PC-9 (cell line): Measurements from ENCODE around the gene CD1E. TPM values are rescaled to one million over a fixed set of nuclear protein-coding genes. Genes with fewer than 3 reads are reported as not detected.

ENCODE experiments used
- BruUV-seq: library from RNA; stranded (reverse); fragments of 400-500 nt; replicated peaks from 2 replicates; lab custom pipeline; 2021; lab: Mats Ljungman, UMichigan
- CTCF ChIA-PET: fragments of 300-600 bp; sonication (Branson Sonifier 250); formaldehyde crosslinking; loops from one replicate; lab custom pipeline; 2022; ENCODE audit warnings: antibody characterized with exemption; lab: Charles Lee
- POLR2A ChIA-PET: fragments of 300-600 bp; sonication (Branson Sonifier 250); formaldehyde crosslinking; loops from one replicate; lab custom pipeline; 2022; ENCODE audit warnings: antibody characterized with exemption; ENCODE audit not compliant: unreplicated experiment; lab: Charles Lee
- DNase-seq, 2 experiments: peaks; one replicate each; pipeline versions ENCODE4 v3.0.0 to v3.0.0-alpha.2; 2015 to 2022; ENCODE audit warnings: mixed read lengths in 1 of 2
- H2AFZ ChIP-seq: fragments of 200-600 bp; sonication (generic); 2 replicates; pipeline ENCODE4 v1.8.1; 2017; ENCODE audit warnings: antibody characterized with exemption
- H3F3A ChIP-seq: fragments of 200-600 bp; sonication (generic); 2 replicates; pipeline ENCODE4 v1.8.1; 2017; ENCODE audit warnings: antibody characterized with exemption, mild to moderate bottlenecking, low read depth; ENCODE audit not compliant: insufficient read depth
- H3K27ac ChIP-seq: fragments of 200-600 bp; sonication (generic); 2 replicates; pipeline ENCODE4 v1.6.1; 2016; ENCODE audit warnings: mixed run types
- H3K27me3 ChIP-seq: fragments of 200-600 bp; sonication (generic); 2 replicates; pipeline ENCODE4 v1.6.1; 2016; ENCODE audit warnings: low read depth, mixed run types; ENCODE audit not compliant: insufficient read depth
- H3K36me3 ChIP-seq: fragments of 200-600 bp; sonication (generic); 2 replicates; pipeline ENCODE4 v1.6.1; 2016; ENCODE audit warnings: low read depth, mixed run types
- H3K4me1 ChIP-seq: fragments of 200-600 bp; sonication (generic); replicated peaks from 2 replicates; pipeline ENCODE4 v1.6.1; 2016; ENCODE audit warnings: mixed run types; ENCODE audit not compliant: insufficient read depth
- H3K4me2 ChIP-seq: fragments of 200-600 bp; sonication (generic); 2 replicates; pipeline ENCODE4 v1.6.1; 2017; ENCODE audit warnings: mixed run types
- H3K4me3 ChIP-seq: fragments of 200-600 bp; sonication (generic); 2 replicates; pipeline ENCODE4 v1.6.1; 2016; ENCODE audit warnings: mixed run types
- H3K79me2 ChIP-seq: fragments of 200-600 bp; sonication (generic); 2 replicates; pipeline ENCODE4 v1.6.1; 2017; ENCODE audit warnings: low read depth, mixed run types
- H3K9me2 ChIP-seq: fragments of 200-600 bp; sonication (generic); 2 replicates; pipeline ENCODE4 v1.8.1; 2017; ENCODE audit warnings: mild to moderate bottlenecking; ENCODE audit not compliant: insufficient read depth
- H3K9me3 ChIP-seq: fragments of 200-600 bp; sonication (generic); 2 replicates; pipeline ENCODE4 v1.8.1; 2016; ENCODE audit warnings: low read depth; ENCODE audit not compliant: insufficient read depth
- H4K20me1 ChIP-seq: fragments of 200-600 bp; sonication (generic); 2 replicates; pipeline ENCODE4 v1.8.1; 2017; ENCODE audit not compliant: insufficient read depth
- EZH2 ChIP-seq: fragments of 200-600 bp; sonication (generic); IDR thresholded peaks from 2 replicates; pipeline ENCODE4 v1.8.0; 2017; ENCODE audit warnings: antibody characterized with exemption, low read depth
- intact Hi-C: fragments of 100-400 bp; cut with micrococcal nuclease; formaldehyde crosslinking; loops from one replicate; pipeline ENCODE4 v1.10.0; 2022; ENCODE audit not compliant: unreplicated experiment
- total RNA-seq: library from RNA; stranded (reverse); gene quantifications from 2 replicates; pipeline ENCODE4 v1.2.3, GENCODE V29; 2021
- TF ChIP-seq, protein P1 (sequence below): fragments of 200-600 bp; sonication (generic); conservative IDR thresholded peaks from 2 replicates; pipeline ENCODE4 v1.6.1; 2017; ENCODE audit warnings: mixed run types, antibody characterized with exemption, mild to moderate bottlenecking, moderate library complexity

The CD1E gene
- total RNA-seq, 1 experiment from 2014 or later: not detected

DNA sequence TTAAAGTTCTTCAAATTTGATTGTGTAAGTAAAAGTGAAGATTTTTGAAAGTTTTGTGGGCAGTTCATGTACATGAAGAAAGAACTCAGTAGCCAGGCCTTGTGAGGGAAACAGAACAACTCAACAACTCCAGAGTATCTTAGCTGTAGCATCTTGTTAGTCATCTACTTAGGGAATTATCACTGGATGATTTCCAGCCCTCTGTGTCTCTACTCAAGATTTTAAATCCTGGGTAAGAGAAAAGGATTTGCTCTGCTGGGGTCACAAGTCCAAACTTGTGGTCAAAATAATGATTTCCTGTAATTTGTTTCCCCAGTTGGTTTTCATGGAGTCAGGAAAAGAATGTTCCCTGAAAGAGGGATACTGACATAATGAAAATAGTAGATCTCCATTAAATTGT is 37.4 kb downstream of the CD1E start:
- intact Hi-C loops: no loop called here
- Histone ChIP-seq H3K4me1 (no peaks in the 10 kb centered on the region), H3K79me2 (no peaks in the 10 kb centered on the region), H3K36me3 (no peaks in the 10 kb centered on the region), H3K9me3 (no peaks in the 10 kb centered on the region), H2AFZ (no peak overlapping the region), H3F3A (no peaks in the 10 kb centered on the region), H3K27ac (no peak overlapping the region), H4K20me1 (no peaks in the 10 kb centered on the region), H3K4me2 (no peak overlapping the region), H3K4me3 (no peak overlapping the region), H3K27me3 (no peaks in the 10 kb centered on the region), H3K9me2 (no peaks in the 10 kb centered on the region)
- DNase-seq: no peak
- no peak for TF ChIP-seq EZH2
- TF ChIP-seq, protein P1, sequence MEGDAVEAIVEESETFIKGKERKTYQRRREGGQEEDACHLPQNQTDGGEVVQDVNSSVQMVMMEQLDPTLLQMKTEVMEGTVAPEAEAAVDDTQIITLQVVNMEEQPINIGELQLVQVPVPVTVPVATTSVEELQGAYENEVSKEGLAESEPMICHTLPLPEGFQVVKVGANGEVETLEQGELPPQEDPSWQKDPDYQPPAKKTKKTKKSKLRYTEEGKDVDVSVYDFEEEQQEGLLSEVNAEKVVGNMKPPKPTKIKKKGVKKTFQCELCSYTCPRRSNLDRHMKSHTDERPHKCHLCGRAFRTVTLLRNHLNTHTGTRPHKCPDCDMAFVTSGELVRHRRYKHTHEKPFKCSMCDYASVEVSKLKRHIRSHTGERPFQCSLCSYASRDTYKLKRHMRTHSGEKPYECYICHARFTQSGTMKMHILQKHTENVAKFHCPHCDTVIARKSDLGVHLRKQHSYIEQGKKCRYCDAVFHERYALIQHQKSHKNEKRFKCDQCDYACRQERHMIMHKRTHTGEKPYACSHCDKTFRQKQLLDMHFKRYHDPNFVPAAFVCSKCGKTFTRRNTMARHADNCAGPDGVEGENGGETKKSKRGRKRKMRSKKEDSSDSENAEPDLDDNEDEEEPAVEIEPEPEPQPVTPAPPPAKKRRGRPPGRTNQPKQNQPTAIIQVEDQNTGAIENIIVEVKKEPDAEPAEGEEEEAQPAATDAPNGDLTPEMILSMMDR: no peak
- ChIA-PET POLR2A (interaction anchor here (0.7 kb wide), 1 partner anchor 354 kb away, joined by 7 read pairs; no protein-coding TSS in a partner anchor), CTCF (no interaction called here)
- no TSS peak for BruUV-seq

DNA sequence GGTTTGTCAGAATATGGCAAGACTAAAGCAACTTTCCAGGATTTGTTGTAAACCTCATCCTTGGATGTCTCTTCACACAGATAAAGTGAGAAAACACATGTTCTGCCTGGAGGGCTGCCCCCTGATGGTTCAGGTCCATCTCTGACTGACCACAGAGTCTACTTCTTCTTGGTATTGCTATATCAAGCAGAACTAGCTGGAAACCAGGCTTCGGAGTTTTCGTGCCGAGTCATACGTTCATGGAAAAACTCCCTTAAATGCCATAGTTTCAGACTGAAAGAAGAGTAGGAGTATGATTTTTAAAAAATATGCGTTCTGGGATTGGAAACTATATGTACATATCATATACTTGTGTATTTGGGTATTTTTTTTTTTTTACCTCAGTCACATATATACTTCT is 39.8 kb downstream of the CD1E start:
- H2AFZ ChIP-seq: no peak overlapping the region
- BruUV-seq: no TSS peak
- no peaks in the 10 kb centered on the region for H3K9me2 ChIP-seq
- ChIA-PET POLR2A (no interaction called here), CTCF (no interaction called here)
- H3K36me3 ChIP-seq: no peaks in the 10 kb centered on the region
- no peak for DNase-seq
- H3K4me3 ChIP-seq: no peak overlapping the region
- no peaks in the 10 kb centered on the region for H4K20me1 ChIP-seq
- no peaks in the 10 kb centered on the region for H3K79me2 ChIP-seq
- H3K9me3 ChIP-seq: no peaks in the 10 kb centered on the region
- H3K27ac ChIP-seq: no peak overlapping the region
- H3K27me3 ChIP-seq: no peaks in the 10 kb centered on the region
- intact Hi-C loops: no loop called here
- H3K4me2 ChIP-seq: no peak overlapping the region
- H3K4me1 ChIP-seq: no peaks in the 10 kb centered on the region
- H3F3A ChIP-seq: no peaks in the 10 kb centered on the region
- no peak for TF ChIP-seq EZH2
- TF ChIP-seq, protein P1: no peak

DNA sequence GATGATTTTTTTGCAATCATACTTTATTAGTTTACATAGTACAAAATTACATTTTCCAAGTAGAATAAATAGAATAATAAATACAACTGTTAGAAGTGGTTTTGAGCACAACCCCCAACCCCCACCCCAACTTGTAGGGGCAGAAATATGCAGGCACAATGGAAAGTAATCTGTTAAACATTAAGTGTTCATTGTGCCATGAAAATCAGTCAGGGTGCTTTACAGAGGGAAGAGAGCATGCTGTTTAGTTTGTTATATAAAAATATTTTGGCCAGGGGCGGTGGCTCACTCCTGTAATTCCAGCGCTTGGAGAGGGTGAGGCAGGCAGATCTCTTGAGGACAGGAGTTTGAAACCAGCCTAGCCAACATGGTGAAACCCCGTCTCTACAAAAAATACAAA is 43.0 kb downstream of the CD1E start:
- H4K20me1 ChIP-seq: no peaks in the 10 kb centered on the region
- H3K27ac ChIP-seq: no peak overlapping the region
- ChIA-PET CTCF (no interaction called here), POLR2A (no interaction called here)
- no peak overlapping the region for H3K4me2 ChIP-seq
- no peaks in the 10 kb centered on the region for H3K27me3 ChIP-seq
- no peaks in the 10 kb centered on the region for H3K9me3 ChIP-seq
- DNase-seq: no peak
- no peak overlapping the region for H3K4me3 ChIP-seq
- H2AFZ ChIP-seq: no peak overlapping the region
- no peaks in the 10 kb centered on the region for H3F3A ChIP-seq
- no peaks in the 10 kb centered on the region for H3K79me2 ChIP-seq
- no peaks in the 10 kb centered on the region for H3K9me2 ChIP-seq
- H3K36me3 ChIP-seq: no peaks in the 10 kb centered on the region
- no peak for TF ChIP-seq EZH2
- no peaks in the 10 kb centered on the region for H3K4me1 ChIP-seq
- no TSS peak for BruUV-seq
- intact Hi-C loops: no loop called here
